COLO668 (cell line): ENCODE data around the gene FBLIM1.

Experiments
- DNase-seq: peaks from one replicate; lab custom pipeline; 2025; ENCODE audit not compliant: unreplicated experiment; lab: John Stamatoyannopoulos, UW

The FBLIM1 gene

DNA sequence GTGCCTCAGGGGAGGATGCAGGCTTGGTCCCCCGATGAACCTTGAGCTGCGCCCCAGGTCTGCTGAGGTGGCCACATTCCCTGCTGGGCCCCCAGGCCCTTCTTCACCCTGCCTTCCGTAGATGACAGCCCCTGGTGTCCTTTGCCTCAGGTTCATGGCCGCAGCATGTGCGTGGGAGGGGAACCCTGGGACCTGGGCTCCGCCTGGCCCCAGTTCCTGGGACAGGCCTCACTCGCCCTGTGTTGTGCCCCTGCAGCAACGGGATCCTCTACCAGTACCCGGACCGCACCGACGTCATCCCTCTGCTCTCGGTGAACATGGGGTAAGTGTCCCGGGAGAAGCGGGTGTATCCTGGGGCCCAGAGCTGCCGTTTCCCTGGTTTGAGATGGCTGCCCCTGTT, 27.7 kb upstream of the FBLIM1 start:
- no peak for DNase-seq

DNA sequence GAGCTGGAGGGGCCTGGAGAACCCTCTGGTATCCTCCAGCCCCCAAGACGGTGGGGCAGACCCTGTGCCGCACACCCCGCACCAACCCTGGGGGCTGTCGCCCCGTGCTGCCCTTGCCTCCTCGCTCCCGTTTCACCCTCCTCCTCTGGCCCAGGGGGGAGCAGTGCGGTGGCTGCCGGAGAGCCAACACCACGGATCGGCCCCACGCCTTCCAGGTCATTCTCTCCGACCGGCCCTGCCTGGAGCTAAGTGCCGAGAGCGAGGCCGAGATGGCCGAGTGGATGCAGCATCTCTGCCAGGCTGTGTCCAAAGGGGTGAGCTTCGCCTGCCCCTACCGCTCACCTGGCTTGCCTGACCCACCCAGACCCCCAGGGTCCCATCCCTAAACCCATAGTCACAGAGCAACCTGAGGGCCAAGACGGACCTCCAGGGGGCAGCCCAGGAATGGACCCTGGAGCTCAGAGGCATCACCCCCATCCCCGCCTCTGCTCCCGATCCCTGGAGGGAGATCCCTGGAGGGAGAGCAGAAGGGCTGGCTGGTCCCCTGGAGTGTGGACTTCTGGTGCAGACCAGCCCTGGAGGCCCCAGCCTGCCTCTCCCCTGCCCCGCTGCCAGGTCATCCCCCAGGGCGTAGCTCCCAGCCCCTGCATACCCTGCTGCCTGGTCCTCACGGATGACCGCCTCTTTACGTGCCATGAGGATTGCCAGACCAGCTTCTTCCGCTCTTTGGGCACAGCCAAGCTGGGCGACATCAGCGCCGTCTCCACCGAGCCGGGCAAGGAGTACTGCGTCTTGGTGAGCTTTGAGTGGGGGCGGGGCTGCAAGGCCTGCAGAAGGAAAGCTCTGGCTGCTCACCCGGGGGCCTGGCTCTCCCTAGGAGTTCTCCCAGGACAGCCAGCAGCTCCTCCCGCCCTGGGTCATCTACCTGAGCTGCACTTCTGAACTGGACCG, 26.6 kb upstream of the FBLIM1 start:
- no peak for DNase-seq

DNA sequence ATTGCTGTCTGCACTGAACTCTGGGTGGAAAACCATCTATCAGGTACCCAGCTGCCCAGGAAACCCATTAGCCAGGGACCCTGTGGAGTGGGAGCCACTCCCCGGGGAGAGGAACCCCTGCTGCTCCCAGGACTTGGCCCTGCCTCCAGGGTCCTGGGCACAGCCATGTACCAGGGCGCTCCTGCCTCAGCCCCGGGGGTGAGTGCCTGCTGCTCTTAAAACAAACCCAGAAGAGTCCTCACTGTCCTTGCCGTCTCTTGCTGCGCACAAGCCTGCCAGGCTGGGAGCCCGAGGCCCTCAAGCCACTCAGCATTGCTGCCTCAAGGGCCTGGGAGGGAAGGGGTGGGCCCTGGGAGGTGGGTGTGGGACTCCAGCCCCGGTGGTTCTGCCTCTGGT, 25.9 kb upstream of the FBLIM1 start:
- no peak for DNase-seq

DNA sequence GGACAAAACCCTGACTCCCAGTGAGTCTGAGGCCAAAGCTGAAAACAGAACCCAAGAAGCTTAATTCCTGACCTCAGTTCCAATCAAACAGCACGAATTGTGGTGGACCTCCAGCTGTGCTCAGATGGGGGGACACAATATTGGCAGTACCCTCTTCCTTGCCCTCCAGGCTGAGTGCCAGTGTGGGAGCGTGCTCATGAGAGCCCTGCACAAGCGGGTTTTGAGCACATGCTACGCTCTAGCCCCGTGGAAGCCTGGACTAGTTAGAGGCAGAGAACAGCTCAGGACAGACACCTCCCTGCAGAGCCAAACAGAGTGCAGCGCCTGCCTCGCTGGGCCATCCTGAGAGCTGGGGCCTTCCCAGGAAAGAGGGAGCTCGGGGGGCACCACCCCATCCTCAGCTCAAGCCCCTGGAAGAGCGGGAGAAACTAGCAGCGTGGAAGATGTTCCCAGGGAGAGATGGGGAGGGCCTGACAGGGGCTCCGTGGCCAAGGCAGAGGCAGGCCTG, 25.3 kb upstream of the FBLIM1 start:
- no peak for DNase-seq

DNA sequence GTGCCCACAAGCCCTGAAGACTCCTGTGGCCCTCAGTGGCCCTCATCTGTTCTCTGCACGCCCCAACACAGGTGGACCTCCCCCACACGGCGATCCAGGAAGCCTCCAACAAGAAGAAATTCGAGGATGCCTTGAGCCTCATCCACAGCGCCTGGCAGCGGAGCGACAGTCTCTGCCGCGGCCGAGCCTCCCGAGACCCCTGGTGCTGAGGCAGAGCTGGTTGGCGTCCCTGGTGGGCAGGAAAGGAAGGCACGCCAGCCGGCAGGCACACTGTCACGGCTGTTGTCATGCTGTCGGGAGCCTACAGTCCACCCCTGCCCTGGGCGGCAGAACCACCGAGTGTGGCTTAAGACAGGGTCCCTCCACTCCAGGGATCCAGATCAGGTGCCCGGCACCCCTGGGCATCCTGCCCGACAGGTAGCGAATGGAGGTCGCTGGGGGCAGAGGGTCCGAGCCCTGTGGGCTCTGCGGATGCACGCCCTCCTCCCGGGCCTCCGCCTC, 24.8 kb upstream of the FBLIM1 start:
- no peak for DNase-seq

DNA sequence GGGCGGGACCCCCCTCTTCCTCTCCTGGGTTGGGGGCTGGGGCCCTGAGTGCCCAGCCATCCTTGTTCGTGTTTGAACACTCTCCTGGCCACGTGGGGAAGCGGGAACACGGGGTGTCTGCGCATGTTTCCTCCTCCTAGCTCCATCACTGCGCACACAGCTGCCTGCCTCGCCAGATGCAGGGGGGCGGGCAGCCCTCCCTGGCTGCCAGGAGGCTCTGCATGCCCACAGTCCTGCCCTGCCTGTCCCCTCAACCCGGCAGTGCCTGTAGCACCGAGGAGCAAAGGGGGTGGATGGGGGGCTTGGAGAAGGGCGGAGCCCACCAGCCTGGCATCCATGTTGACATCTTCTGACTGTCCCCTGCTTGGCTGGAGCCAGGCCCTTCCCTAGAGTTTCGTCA, 24.3 kb upstream of the FBLIM1 start:
- no peak for DNase-seq

DNA sequence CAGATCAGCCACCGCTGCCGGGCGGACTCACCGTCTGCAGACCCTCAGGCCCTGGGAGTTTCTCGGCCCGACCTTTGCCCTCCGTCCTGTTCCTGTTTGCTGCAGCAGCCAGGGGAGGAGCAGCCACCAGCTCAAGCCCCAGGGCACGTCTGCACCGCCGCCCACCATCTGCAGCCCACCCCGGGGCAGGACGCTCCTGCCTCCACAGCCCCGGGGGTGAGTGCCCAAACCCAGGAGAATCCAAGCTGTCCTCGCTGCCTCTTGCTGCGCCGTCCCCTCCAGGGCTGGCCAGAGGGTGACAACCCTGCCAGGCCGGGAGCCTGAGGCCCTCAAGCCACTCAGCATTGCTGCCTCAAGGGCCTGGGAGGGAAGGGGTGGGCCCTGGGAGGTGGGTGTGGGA, 23.7 kb upstream of the FBLIM1 start:
- no peak for DNase-seq

DNA sequence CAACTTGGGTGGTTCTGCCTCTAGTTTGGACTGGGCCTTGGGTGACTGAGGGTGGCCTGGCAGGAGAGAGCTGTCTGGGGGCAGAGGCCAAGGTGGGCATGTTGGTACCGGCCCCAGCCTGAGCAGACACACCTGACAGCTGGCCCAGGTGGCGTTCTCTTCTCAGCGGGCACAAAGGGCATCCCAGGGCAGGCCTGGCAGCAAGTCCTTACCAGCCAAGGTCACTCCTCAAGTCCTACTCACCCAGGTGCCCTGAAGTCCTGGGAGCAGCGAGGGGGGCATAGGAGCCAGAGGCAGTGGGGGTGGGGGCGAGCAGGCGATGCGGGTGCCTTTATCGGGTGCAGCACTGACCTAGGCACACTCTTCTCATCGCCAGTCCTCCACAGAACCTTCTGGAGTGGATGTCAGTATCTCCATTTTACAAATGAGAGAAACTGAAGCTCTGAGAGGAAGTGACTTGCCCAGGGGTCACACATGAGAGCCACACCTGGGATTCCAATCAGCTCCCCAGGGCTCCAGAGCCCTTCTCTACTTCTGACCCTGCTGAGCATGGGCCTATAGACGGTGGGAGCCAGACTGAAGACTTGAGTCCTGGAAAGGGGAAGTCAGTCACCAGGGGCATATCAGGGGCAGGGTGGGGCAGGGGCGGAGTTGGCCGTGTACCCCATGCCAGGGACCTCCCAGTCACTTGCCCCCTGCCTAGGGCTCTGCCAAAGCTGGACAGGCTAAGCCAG, 23.1 kb upstream of the FBLIM1 start:
- no peak for DNase-seq

DNA sequence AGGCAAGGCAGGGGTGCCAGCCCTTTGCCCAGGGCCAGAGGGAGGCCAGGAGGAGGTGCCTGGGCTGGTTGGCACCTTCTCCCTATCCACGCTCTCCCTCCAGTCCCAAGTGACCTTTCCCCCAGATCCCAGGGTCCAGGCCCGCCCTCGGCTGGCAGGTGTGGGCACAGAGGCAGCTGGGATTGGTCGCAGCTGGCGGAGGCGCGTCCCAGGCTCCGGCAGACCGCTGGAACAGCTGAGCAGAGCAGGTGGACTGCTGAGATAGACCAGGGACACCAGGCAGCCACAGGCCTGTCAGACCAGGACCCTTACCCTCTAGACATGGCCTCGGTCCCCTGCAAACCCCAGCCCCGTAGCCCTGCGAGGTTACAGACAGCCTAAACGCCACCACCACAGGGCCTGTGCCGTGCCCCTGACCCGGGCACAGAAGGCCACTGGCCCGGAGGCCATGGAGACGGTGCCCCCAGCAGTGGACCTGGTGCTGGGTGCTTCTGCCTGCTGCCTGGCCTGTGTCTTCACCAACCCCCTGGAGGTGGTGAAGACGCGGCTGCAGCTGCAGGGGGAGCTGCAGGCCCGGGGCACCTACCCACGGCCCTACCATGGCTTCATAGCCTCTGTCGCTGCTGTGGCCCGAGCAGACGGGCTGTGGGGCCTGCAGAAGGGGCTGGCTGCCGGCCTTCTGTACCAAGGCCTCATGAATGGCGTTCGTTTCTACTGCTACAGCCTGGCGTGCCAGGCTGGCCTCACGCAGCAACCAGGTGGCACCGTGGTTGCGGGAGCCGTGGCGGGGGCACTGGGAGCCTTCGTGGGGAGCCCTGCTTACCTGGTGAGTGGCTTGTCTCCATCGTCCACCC, 22.3 kb upstream of the FBLIM1 start, which contains the start of gene SLC25A34:
TSS of gene SLC25A34 (plus strand) at position 221 of the 854 bp plus-strand sequence. CDS start at position 449, 228 bp downstream.
- DNase-seq: peak; percentile 98

DNA sequence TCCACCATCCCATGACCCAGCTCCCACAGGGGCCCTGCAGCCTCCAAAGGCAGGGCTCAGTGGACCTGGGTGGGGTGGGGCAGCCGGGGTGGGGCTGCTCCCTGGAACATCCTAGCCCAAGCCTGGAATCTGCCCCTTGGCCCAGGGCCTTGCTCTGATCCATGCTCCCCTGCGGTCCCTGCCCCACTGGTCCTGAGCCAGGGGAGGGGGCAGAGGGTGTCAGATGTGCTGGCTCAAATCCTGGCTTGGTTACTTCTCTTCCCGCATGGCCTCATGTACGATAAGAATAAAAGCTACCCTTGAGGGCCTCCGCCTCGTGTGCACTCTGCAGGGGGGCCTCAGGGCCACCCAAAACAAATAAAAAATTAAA, 21.7 kb upstream of the FBLIM1 start:
- no peak for DNase-seq

DNA sequence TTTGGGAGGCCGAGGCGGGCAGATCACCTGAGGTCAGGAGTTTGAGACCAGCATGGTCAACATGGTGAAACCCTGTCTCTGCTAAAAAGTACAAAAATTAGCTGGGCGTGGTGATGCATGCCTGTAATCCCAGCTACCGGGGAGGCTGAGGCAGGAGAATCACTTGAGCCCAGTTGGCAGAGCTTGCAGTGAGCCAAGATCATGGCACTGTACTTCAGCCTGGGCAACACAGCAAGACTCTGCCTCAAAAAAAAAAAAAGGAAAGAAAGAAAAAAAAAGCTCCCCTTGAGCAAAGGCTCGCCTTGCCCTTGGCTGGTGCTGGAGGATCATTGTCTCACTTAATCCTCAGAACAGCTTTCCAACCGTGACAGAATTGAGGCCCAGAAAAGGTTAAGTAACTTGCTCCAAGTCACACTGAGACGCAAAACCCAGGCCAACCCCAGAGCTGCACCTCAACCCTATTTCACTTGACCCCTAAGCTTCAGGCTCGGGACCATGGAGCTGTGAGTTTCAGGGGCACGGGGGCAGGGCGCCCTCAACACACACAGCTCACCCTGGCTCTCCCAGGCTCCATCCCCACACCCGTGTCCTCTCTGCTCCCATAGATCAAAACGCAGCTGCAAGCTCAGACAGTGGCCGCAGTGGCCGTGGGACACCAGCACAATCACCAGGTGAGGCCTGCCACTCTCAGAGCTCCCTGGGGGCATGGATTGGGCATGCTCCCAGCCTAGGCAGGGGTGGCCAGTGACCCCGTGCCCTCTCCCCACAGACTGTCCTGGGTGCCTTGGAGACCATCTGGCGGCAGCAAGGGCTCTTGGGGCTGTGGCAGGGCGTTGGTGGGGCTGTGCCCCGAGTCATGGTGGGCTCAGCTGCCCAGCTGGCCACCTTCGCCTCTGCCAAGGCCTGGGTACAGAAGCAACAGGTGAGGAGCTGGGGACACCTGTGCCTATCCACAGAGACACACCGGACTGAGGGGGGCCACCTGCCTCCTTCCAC, 21.0 kb upstream of the FBLIM1 start:
- no peak for DNase-seq

DNA sequence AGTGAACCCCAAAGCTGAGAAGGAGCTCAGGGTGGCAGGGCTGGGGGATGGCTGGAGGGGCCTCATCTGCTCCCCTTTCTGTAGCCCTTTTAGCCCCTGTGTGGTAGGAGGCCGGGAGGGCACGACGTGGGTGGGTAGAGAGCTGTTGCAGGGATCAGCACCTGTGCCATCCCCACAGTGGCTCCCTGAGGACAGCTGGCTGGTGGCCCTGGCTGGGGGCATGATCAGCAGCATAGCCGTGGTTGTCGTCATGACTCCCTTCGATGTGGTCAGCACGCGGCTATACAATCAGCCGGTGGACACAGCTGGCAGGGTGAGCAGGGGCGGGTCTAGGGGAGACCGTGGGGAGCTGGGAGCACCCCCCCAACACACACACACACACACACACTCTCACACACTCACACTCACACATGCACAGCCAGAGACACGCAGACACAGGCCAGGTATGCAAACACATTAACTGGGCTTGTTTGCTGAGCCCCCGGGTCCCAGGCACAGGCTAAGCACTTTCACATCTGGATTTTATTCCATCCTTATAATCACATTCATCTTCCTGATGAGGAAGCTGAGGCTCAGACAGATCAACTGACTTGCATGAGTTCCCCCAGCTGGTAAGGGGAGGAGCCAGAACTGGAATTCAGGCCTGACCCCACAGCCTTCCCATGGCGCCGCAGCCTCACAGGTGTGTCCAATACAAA, 20.0 kb upstream of the FBLIM1 start:
- peak; percentile 63 for DNase-seq

DNA sequence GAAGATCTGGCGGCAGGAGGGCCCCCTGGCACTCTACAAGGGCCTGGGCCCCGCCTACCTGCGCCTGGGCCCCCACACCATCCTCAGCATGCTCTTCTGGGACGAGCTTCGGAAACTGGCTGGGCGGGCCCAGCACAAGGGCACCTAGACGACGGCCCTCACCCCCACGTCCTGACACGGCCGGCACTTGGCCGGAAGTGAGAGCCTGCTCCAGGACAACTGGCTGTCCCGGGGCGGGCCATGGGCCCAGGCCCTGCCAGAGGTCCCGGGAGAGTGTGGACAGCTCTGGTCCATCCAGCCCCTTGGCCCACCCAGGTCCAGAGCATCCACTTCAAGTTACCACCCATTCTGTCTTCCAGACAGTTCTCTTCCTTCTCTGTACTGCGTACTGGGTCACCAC, 19.3 kb upstream of the FBLIM1 start:
- DNase-seq: no peak

DNA sequence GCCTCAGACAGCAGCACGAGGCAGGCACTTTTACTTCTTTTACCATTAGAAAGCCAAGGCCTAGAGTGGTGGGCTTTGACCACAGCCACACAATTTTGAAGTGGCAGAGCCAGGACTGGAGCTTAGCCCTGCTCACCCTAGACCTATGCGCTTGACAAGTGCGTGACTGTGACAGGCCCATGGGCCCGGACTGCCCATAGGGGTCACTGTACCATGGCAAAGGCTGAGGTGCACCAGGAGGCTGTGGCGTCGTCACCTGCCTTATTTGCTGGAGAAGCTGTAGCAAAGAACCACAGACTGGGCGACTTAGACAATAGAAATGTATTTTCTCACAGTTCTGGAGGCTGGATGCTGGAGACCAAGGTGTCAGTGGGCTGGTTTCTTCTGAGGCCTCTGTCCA, 18.9 kb upstream of the FBLIM1 start:
- peak; percentile 36 for DNase-seq

DNA sequence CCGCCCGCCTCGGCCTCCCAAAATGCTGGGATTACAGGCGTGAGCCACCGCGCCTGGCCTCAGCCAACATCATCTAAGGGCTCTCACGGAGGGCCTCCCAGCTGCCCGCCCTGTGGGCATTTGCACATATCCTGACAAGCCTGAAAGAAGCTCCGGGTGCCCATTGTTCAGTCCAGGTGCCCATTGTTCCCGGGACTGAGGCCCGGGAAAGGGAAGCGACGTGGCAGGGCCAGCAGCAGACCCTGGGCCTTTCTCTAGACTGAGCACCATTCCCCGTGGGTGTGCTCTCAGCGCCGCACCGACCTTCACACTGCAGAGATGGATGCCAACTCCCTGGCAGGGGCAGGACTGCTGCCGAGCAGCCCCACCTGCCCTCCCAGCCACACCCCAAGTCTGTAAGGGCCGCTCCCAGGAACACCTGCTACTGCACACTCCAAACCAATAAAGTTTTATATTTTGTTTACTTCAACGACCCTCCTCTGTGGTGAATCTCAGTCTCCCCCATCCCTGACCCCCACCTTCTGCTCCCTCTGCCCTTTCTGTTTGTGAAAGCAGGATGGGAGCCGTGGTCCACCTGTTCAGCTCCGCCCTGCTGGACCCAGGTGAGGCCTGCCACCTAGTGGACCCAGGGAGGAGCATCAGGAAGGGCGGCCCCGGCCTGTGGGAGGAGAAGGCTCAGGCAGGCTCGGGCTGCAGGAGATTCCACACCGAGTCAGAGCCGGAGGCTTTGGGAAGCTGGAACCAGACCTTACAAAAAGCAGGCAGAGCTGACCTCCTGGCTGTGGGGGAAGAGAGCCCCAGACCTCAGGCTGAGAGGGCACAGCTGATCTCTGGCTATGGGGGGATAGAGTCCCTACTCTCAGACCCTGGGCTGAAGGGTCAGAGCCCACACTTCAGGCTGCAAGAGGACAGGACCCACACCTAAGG, 17.4 kb upstream of the FBLIM1 start:
- DNase-seq: peak; percentile 98

DNA sequence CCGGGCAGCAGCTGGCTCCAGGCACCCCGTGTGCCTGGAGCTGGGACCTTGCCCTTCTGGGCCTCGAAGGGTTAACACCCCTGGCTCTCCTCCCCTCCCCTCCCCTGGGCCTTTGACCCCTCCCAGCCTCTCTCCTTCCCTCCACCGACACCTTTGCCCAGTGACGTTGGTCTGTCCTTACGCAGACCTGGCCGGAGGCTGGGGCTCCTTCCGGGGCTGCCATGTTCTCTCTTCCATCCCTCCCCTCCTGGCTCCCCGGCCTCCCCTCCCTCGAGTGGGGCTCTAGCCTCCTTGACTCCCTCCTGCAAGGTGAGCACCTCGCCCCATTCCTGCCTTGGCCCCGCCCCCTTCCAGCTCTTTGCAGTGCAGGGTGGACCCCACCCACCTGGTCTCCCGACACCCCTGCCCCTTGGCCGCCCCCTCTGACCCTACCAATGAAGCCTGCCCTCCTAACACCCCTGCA, 16.2 kb upstream of the FBLIM1 start, which contains the start of gene TMEM82:
TSS of gene TMEM82 (plus strand) at position 161 of the 463 bp plus-strand sequence. CDS start at position 222, 61 bp downstream.
- no peak for DNase-seq

DNA sequence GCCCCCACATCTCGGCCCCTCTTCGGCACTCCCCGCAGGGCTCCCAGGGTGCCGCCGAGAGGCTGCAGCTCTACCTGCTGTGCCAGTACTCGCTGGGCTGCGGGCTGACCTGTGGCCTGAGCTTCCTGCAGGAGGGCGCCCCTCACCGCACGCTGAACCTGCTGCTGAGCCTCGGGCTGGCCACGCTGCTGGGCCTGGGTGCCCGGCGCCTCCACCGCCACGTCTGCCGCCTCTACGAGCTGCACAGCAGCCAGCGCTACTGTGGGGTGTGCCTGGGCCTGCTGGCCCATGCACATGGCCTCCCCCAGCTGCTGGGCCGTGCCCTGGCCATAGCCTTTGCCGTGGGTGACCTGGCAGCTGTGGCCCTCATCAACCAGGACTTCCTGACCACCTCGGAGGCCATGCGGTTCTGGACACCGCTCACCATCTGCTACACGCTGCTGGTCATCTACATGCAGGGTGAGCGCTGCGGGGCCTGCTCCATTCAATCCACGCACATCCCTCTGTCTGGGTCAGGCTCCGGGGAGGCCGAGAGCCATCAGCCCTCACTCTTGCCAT, 14.4 kb upstream of the FBLIM1 start:
- DNase-seq: no peak
